Epithelial cell of esophagus (primary cell): ENCODE data around the gene NEB.

Experiments used
- DNase-seq: peaks from one replicate; pipeline ENCODE4 v3.0.0; 2010; ENCODE audit warnings: low read depth
- H3K4me3 ChIP-seq: 2 replicates; pipeline ENCODE4 v1.5.1; 2011; ENCODE audit warnings: mild to moderate bottlenecking, low read length, control low read depth
- CTCF ChIP-seq: IDR thresholded peaks from 2 replicates; pipeline ENCODE4 v1.5.1; 2011; ENCODE audit warnings: low read depth, mild to moderate bottlenecking, low read length, control low read depth, inconsistent platforms; ENCODE audit not compliant: insufficient read depth; ENCODE audit errors: missing control alignments

The NEB gene

GRCh38 chr2:151669585-151670081 lies 64.6 kb downstream of the NEB start:
- DNase-seq: peak; percentile 54
- no peak overlapping the region for H3K4me3 ChIP-seq
- no peak for TF ChIP-seq CTCF

GRCh38 chr2:151668737-151669136 lies 65.5 kb downstream of the NEB start:
- no peak overlapping the region for H3K4me3 ChIP-seq
- no peak for DNase-seq
- no peak for TF ChIP-seq CTCF

- no peak for DNase-seq
- H3K4me3 ChIP-seq: no peak overlapping the region
- TF ChIP-seq CTCF: no peak
These were observed 68.3 kb downstream of the NEB start for GRCh38 chr2:151665959-151666358.

GRCh38 chr2:151664520-151664919 lies 69.8 kb downstream of the NEB start:
- no peak overlapping the region for H3K4me3 ChIP-seq
- no peak for TF ChIP-seq CTCF
- DNase-seq: no peak

GRCh38 chr2:151661625-151662024 lies 72.7 kb downstream of the NEB start:
- H3K4me3 ChIP-seq: no peak overlapping the region
- TF ChIP-seq CTCF: no peak
- DNase-seq: no peak

- no peak for DNase-seq
- no peak for TF ChIP-seq CTCF
These were observed 76.2 kb downstream of the NEB start for GRCh38 chr2:151658081-151658480.

GRCh38 chr2:151657667-151658076 lies 76.6 kb downstream of the NEB start:
- no peak overlapping the region for H3K4me3 ChIP-seq
- DNase-seq: no peak
- TF ChIP-seq CTCF: no peak

More at GRCh38 chr2:151658081-151658480, 76.2 kb downstream of the NEB start:
- no peak overlapping the region for H3K4me3 ChIP-seq
